GM19395 (cell line): ENCODE data around the gene NEMP1.
"Not testable (repeated sequence)": the region's sequence is repeated elsewhere in the genome, so short reads cannot be mapped to it uniquely, and the experiment has no call there.

ENCODE experiments used
- ATAC-seq: cut with Tn5 transposase; IDR thresholded peaks from one replicate; pipeline ENCODE4 v1.9.1; 2021; ENCODE audit warnings: mild to moderate bottlenecking, moderate library complexity; ENCODE audit not compliant: unreplicated experiment

NEMP1 gene

DNA sequence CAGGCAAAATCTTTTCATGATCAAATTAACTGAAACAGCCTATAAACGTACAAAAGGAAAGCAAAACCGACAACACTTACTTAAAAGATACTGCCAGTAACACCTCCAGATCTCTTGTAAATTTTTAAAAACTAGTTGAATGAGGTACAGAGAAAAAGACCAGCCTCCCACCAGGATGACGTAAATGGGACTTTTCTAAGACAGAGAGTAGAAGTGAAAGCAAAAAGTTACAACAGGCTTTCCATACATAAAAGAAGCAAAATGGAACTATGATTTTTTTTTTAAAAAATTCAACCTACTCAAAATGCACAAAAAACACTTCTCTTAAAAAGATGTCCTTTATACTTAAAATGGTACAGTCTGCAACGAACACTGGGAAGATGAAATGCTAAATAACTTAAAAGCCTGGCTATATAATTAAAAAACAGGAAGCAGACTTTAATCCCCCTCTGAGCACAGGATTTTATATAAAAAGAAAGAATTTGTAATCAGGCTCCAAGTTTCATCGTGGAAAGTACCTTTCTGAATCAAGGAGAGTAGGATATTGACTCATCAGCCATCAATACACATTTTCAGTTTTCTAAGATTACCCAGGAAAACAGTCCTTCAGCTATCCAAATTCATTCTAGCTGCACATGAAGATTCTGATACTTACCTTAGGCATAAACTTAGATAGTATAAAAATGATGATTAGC lies 14.5 kb downstream of the NEMP1 start:
- ATAC-seq = peak; percentile 84

- ATAC-seq = no peak
Measured at GRCh38 chr12:57058454-57058853, 20.1 kb downstream of the NEMP1 start.

DNA sequence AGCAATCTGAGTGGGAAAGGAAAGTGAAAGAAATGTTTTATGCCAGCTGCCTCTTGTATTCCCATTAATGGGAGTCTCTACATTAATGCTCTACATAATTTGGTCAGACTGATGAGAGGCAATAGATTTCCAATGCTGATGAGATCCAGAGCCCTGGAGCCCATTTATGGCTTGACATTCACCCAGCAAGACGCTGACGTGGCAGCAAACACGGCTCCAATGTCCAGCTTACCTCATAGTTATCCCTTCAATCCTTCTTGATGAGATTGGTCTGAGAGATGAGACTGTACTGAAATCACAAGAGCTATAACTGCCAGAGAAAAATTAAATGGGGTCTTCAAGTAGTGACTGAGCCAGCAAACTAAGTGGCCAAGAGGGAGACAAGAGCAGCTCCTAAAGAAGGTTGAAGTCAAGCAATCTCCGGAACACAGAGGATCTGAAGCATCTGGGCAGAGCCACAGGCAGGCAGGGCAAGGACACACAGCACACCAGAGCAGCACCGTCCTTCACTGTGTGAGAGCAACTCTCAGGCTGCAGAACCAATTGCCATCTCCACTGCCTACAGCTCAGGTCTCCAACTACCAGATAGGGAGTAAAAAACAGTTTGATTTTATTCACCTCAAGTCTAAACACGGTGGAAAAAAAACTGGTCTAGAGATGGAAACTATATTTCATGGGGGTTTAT lies 21.4 kb downstream of the NEMP1 start:
- no peak for ATAC-seq

DNA sequence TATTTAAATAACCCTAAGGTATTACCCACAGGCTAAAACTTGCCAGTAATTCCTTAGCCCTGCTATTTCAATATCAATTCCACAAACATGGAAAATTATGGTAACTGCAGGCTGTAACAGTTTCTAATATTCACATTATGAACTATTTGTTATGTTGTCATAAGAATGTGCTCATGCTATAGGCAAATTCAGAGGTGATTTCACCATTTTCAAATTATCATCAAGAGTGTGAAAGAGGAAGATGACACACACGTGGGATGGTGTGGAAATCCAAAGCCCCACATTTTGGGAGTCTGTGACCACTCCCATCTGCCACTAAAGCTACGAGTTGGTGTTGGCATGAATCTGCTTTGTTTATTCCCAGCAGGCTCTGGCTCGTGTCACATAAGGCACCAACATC lies 22.8 kb downstream of the NEMP1 start:
- ATAC-seq = no peak

- not testable (repeated sequence) for ATAC-seq
Measured at GRCh38 chr12:57053901-57054300, 24.7 kb downstream of the NEMP1 start.

DNA sequence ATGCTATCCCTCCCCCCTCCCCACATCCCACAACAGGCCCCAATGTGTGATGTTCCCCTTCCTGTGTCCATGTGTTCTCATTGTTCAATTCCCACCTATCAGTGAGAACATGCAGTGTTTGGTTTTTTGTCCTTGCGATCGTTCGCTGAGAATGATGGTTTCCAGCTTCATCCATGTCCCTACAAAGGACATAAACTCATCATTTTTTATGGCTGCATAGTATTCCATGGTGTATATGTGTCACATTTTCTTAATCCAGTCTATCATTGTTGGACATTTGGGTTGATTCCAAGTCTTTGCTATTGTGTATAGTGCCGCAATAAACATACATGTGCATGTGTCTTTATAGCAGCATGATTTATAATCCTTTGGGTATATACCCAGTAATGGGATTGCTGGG lies 25.4 kb downstream of the NEMP1 start:
- ATAC-seq = not testable (repeated sequence)

DNA sequence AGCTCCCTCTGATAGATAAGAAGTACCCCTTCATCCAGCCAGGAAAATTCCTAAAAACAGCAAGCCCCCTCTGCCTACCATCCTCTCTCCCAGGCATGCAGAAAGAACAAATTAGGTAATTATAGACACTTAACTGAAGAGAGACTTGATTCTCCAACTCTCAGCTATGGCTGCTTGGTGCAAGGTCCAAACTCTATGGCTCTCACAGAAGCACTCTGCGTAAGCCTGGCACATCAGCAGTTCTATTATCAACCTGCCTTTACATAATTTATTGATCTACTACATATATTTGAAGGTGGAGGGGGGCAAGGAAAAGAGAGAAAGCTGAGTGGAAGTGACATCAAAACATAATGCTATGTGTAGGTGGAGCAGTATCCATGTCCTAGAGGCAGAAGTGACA lies 27.6 kb downstream of the NEMP1 start:
- no peak for ATAC-seq

- ATAC-seq = no peak
Measured at GRCh38 chr12:57049890-57050289, 28.7 kb downstream of the NEMP1 start, which contains the start of gene MYO1A. TSS of gene MYO1A (minus strand) at chr12:57050129. CDS start at chr12:57048323, 1,806 bp downstream.

GRCh38 chr12:57049119-57049446 lies 29.5 kb downstream of the NEMP1 start:
- no peak for ATAC-seq

DNA sequence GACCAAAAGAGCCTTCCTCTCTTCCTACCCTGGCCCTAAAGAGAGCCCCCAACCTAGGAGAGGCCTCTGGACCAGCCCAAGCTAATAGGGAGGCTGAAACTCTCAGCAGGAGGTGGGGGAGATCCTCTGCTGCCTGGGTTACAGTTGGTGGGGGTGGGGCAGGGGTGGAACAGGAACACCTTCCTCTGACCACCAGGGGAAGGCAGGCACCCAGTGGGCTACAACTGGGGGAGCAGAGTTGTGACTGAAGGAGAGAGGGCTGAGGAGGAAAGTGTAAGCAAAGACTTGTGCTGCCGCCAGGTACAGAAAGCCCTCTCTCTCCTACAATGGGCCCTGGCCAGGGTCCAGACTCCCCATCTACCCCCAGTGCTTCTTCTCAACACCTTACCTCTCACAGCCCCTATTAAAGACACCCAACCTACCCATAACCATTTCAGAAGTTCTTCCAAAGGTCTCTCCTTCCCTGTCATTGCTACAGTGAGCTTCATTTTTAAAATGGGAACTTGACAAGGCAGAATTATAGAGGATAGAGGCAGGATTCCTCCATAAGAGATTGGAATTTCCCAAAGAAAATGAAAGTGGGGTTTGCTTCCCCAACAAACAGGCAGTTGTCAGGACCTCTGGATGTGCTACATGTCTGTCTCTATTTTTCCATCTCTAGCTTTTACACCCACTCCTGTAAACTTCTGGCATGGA lies 30.0 kb downstream of the NEMP1 start:
- ATAC-seq = no peak

- no peak for ATAC-seq
Measured at GRCh38 chr12:57047981-57048380, 30.6 kb downstream of the NEMP1 start.

GRCh38 chr12:57046947-57047890 lies 31.4 kb downstream of the NEMP1 start:
- no peak for ATAC-seq

DNA sequence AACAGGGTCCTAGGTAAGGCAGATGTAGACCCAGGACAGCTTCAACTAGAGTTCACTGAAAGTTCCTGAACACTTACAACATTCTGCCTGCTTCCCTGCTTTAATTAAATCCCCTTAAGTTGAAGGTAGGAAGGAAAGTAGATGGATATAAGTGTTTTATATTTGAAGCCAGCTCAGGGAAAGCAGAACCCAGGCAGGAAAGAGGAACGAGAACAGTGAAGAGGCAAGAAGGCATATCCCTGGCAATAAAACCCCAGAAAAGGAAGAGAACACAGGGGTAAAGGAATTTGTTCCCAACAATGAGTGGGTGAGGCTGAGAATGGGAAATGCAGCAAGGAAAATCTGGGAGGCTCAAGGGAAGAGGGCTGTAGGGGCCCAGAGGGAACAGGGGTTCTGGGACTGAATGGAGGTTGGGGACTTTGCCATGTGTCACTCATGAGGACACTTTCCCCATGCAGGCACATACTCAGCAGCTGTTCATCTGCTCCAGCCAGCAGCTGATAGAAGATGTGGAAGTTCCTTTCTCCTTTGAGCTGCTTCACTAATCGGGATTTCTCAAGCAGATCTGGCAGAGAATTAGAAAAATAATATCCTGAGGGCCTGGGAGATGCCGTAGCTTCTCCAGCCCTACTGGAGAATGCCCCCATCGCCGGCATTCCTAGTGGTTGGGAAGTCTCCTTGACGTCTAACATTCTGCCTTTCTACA lies 32.4 kb downstream of the NEMP1 start:
- no peak for ATAC-seq

DNA sequence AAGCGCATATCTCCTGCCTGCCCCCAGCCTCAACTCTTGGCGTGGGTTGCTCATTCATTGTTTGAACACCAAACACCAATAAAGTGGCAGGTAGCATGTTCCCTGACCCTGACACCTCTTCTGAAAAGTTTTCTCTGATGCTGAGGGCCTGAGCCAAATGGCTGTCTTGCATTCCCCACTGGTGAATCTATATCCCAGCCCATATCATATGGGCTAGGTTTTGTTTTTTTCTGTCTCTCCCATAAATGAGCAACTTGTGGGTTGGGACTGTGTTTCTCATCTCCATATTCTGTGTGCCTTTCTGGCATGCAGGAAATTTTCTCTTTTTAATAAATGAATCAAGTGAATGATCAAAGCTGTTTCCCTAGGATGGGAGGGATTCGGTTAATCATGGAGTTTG lies 33.7 kb downstream of the NEMP1 start:
- no peak for ATAC-seq

GRCh38 chr12:57044468-57044867 lies 34.1 kb downstream of the NEMP1 start:
- no peak for ATAC-seq

GRCh38 chr12:57042695-57043094 lies 35.9 kb downstream of the NEMP1 start:
- ATAC-seq = no peak

GRCh38 chr12:57040750-57041149 lies 37.8 kb downstream of the NEMP1 start:
- ATAC-seq = no peak

GRCh38 chr12:57040211-57040610 lies 38.4 kb downstream of the NEMP1 start:
- no peak for ATAC-seq

- no peak for ATAC-seq
Measured at GRCh38 chr12:57039016-57039798, 39.4 kb downstream of the NEMP1 start.

- no peak for ATAC-seq
Measured at GRCh38 chr12:57037264-57037663, 41.3 kb downstream of the NEMP1 start.
